Keratinocyte (primary cell): Measurements from ENCODE around the gene CCDC9B. TPM values are rescaled to one million over a fixed set of nuclear protein-coding genes. Genes with fewer than 3 reads are reported as not detected.

Source experiments
- DNase-seq: peaks from one replicate; pipeline ENCODE4 v3.0.0-alpha.2; 2011; ENCODE audit warnings: low read depth, missing footprints, low spot score
- FAIRE-seq: peaks from 2 replicates; lab custom pipeline; 2011; peaks lifted over from hg19 to GRCh38; lab: Jason Lieb, UNC
- H2AFZ ChIP-seq: 2 replicates; pipeline ENCODE4 v1.6.0; 2012; ENCODE audit warnings: low read length, control low read depth, inconsistent platforms; ENCODE audit not compliant: control insufficient read depth
- H3K27ac ChIP-seq: 2 replicates; pipeline ENCODE4 v1.5.1; 2011; ENCODE audit warnings: low read length; ENCODE audit not compliant: control insufficient read depth, insufficient read depth
- H3K27me3 ChIP-seq: 3 replicates; pipeline ENCODE4 v1.6.0; 2011; ENCODE audit warnings: low read length; ENCODE audit not compliant: control insufficient read depth, insufficient read depth; ENCODE audit errors: extremely low read depth
- H3K36me3 ChIP-seq, 2 experiments: 2 replicates in 1 of 2; 3 replicates in 1 of 2; pipeline ENCODE4 v1.5.1; 2011; ENCODE audit warnings: low read length in 2 of 2, mild to moderate bottlenecking in 1 of 2; ENCODE audit not compliant: control insufficient read depth in 2 of 2, insufficient read depth in 2 of 2; ENCODE audit errors: extremely low read depth in 1 of 2
- H3K4me1 ChIP-seq: 3 replicates; pipeline ENCODE4 v1.5.1; 2011; ENCODE audit warnings: low read length; ENCODE audit not compliant: control insufficient read depth, insufficient read depth; ENCODE audit errors: extremely low read depth
- H3K4me2 ChIP-seq: 3 replicates; pipeline ENCODE4 v1.6.0; 2011; ENCODE audit warnings: low read depth, low read length; ENCODE audit not compliant: control insufficient read depth, insufficient read depth; ENCODE audit errors: extremely low read depth
- H3K4me3 ChIP-seq, 3 experiments: fragments of 200-600 bp in 1 of 3; sonication (generic) in 1 of 3; 2 replicates in 2 of 3; 3 replicates in 1 of 3; pipeline ENCODE4 v1.5.1; 2011 to 2016; ENCODE audit warnings: low read length in 3 of 3, mild to moderate bottlenecking in 3 of 3, control low read depth in 2 of 3, inconsistent platforms in 1 of 3, low read depth in 1 of 3, mixed read lengths in 1 of 3, mixed run types in 1 of 3, moderate library complexity in 1 of 3; ENCODE audit not compliant: control insufficient read depth in 2 of 3, insufficient read depth in 2 of 3; ENCODE audit errors: extremely low read depth in 1 of 3
- H3K79me2 ChIP-seq: 2 replicates; pipeline ENCODE4 v1.6.0; 2012; ENCODE audit warnings: low read length; ENCODE audit not compliant: control insufficient read depth, insufficient read depth
- H3K9ac ChIP-seq: 3 replicates; pipeline ENCODE4 v1.6.0; 2011; ENCODE audit warnings: low read length; ENCODE audit not compliant: control insufficient read depth, insufficient read depth; ENCODE audit errors: extremely low read depth
- H3K9me1 ChIP-seq: 3 replicates; pipeline ENCODE4 v1.6.0; 2011; ENCODE audit warnings: low read length; ENCODE audit not compliant: control insufficient read depth, insufficient read depth; ENCODE audit errors: extremely low read depth
- H3K9me3 ChIP-seq: 2 replicates; pipeline ENCODE4 v1.5.1; 2012; ENCODE audit warnings: low read depth, low read length; ENCODE audit not compliant: control insufficient read depth
- H4K20me1 ChIP-seq: 3 replicates; pipeline ENCODE4 v1.6.0; 2011; ENCODE audit warnings: low read length; ENCODE audit not compliant: control insufficient read depth, insufficient read depth; ENCODE audit errors: extremely low read depth
- CTCF ChIP-seq, 3 experiments: IDR thresholded peaks in 1 of 3; conservative IDR thresholded peaks in 1 of 3; optimal IDR thresholded peaks in 1 of 3; 2 replicates in 2 of 3; 3 replicates in 1 of 3; pipeline versions ENCODE3 to v1.5.1; 2011; ENCODE audit warnings: low read length in 3 of 3, mild to moderate bottlenecking in 3 of 3, moderate library complexity in 2 of 3, control low read depth in 1 of 3, inconsistent platforms in 1 of 3; ENCODE audit not compliant: insufficient read depth in 2 of 3; ENCODE audit errors: extremely low read depth in 1 of 3
- EZH2 ChIP-seq: IDR thresholded peaks from one replicate; pipeline ENCODE4 v1.6.1; 2012; ENCODE audit warnings: inconsistent platforms, mild to moderate bottlenecking, low read length, moderate library complexity
- dilution Hi-C: fragments of 300-500 bp; cut with MboI; formaldehyde crosslinking; loops from one replicate; pipeline ENCODE4 v1.7.0; 2020; ENCODE audit warnings: low sequenced_read_pairs; ENCODE audit not compliant: extremely low pct_ligation_motif_present
- polyA plus RNA-seq, 5 experiments: library from polyadenylated mRNA; depleted of rRNA in 3 of 5; stranded (reverse) in 3 of 5; stranded (forward) in 1 of 5; unstranded in 1 of 5; fragments of >200 nt; gene quantifications; 1 replicate in 1 of 5; 2 replicates in 3 of 5; 3 replicates in 1 of 5; pipeline versions ENCODE4 v1.2.1 to v1.2.3, GENCODE V29; 2011 to 2012; ENCODE audit warnings: missing spikeins in 2 of 5, low read depth in 1 of 5, low replicate concordance in 1 of 5

The CCDC9B gene
- polyA plus RNA-seq, 1 donor (not counting 4 experiments of a cell fraction or from before 2014, with no cell fraction given): 9.6 TPM

- peaks cover 35% of the 10 kb centered on the region for H3K79me2 ChIP-seq
- H3K27ac ChIP-seq: peak overlapping the region; percentile 35
These were observed 3.1 kb downstream of the CCDC9B start for GRCh38 chr15:40337597-40337996.

GRCh38 chr15:40336744-40337122 lies 4.0 kb downstream of the CCDC9B start:
- H3K4me3 ChIP-seq: no peak overlapping the region
- no peak for DNase-seq
- dilution Hi-C loops: no loop called here
- TF ChIP-seq EZH2 (no peak), CTCF (optimal IDR thresholded peaks at IDR 0.05 in 1 of 3, IDR thresholded peaks at IDR 0.05 in 1 of 3, conservative IDR thresholded peaks at IDR 0.05 in 1 of 3; ENCODE audit: extremely low read depth in 1 of 3, insufficient read depth in 2 of 3, low read length in 3 of 3) (no peak)
- no peaks in the 10 kb centered on the region for H3K9me3 ChIP-seq
- H3K9ac ChIP-seq: no peak overlapping the region
- H4K20me1 ChIP-seq: no peaks in the 10 kb centered on the region
- peak overlapping the region; percentile 97 for H3K4me2 ChIP-seq
- no peak for FAIRE-seq
- H3K36me3 ChIP-seq: peaks cover 22 to 39% of the 10 kb centered on the region in 2 experiments
- peaks cover 71% of the 10 kb centered on the region for H3K4me1 ChIP-seq
- no peak overlapping the region for H3K27ac ChIP-seq
- no peaks in the 10 kb centered on the region for H3K27me3 ChIP-seq
- H2AFZ ChIP-seq: no peak overlapping the region
- H3K9me1 ChIP-seq: peaks cover 2% of the 10 kb centered on the region
- peaks cover 35% of the 10 kb centered on the region for H3K79me2 ChIP-seq

More at GRCh38 chr15:40337597-40337996, 3.1 kb downstream of the CCDC9B start:
- no peaks in the 10 kb centered on the region for H3K9me3 ChIP-seq
- H3K9ac ChIP-seq: peak overlapping the region; percentile 59
- H3K27me3 ChIP-seq: no peaks in the 10 kb centered on the region
- H2AFZ ChIP-seq: no peak overlapping the region
- no peaks in the 10 kb centered on the region for H4K20me1 ChIP-seq
- no peak for FAIRE-seq
- H3K4me2 ChIP-seq: peak overlapping the region; percentile 97
- DNase-seq: no peak
- H3K4me3 ChIP-seq: peak overlapping the region; percentile 11 to 75 (median 56)
- dilution Hi-C loops: no loop called here
- H3K36me3 ChIP-seq: peaks cover 22 to 39% of the 10 kb centered on the region in 2 experiments
- TF ChIP-seq EZH2: no peak
- no peak for TF ChIP-seq CTCF (optimal IDR thresholded peaks at IDR 0.05 in 1 of 3, IDR thresholded peaks at IDR 0.05 in 1 of 3, conservative IDR thresholded peaks at IDR 0.05 in 1 of 3; ENCODE audit: extremely low read depth in 1 of 3, insufficient read depth in 2 of 3, low read length in 3 of 3)
- no peaks in the 10 kb centered on the region for H3K9me1 ChIP-seq
- peaks cover 77% of the 10 kb centered on the region for H3K4me1 ChIP-seq
